ENCODE measurements around the gene KLK8. TPM values are rescaled to one million over a fixed set of nuclear protein-coding genes. Genes with fewer than 3 reads are reported as not detected.

Gene KLK8
- polyA plus RNA-seq, 3 donors, result 1.8 to 2.8 (median 2.8) TPM

DNA sequence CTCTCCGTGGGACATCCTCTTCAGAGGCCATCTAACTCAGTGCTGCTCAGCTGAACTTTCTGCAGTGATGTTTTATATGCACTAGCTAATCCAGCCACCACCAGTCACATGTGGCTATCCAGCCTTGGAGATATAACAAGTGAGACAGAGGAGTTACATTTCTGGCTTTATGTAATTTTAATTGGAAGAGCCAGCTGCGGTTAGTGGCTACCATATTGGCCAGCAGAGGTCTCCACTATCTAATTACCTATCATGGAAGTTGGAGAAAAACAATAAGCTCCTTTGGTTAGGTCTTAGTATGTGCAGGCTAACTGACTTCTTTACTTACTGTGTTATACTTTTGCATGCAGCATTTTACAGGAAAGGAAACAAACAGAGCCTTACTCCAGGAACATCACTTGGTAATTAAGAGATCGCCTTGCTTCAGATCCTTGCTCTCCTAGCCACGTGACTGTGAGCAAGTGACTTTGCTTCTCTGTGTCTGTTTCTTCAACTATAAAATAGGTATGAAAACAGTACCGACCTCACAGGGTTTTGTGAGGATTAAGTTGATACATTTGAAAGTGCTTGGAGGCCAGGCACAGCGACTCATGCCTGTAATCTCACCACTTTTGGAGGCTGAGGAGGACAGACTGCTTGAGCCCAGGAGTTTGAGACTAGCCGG, 19.7 kb upstream of the KLK8 start:
- no peak for DNase-seq

DNA sequence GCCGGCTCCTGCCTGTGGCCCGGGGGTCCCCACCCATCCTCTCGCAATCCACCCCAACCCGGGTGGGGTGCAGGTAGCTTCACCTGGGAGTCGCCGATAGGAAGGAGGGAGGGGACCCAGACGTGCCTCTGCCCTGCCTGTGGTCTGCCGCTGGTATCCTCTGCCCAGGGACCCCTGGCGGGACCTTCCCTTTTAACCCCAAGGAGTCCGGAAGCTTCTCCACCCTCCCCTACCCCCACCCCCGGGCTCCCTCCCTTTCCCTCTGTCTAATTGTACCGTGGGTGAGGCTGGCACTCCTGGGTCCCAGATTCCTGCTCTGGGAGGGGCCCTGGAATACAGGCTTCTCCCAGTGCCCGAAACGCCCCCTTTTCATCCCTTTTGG, 18.1 kb upstream of the KLK8 start, which contains the start of gene KLK10:
KLK10 (minus strand) TSS at position 166 of the 382 bp plus-strand sequence. CDS start 579 bp downstream, outside the sequence.
- no peak for DNase-seq

DNA sequence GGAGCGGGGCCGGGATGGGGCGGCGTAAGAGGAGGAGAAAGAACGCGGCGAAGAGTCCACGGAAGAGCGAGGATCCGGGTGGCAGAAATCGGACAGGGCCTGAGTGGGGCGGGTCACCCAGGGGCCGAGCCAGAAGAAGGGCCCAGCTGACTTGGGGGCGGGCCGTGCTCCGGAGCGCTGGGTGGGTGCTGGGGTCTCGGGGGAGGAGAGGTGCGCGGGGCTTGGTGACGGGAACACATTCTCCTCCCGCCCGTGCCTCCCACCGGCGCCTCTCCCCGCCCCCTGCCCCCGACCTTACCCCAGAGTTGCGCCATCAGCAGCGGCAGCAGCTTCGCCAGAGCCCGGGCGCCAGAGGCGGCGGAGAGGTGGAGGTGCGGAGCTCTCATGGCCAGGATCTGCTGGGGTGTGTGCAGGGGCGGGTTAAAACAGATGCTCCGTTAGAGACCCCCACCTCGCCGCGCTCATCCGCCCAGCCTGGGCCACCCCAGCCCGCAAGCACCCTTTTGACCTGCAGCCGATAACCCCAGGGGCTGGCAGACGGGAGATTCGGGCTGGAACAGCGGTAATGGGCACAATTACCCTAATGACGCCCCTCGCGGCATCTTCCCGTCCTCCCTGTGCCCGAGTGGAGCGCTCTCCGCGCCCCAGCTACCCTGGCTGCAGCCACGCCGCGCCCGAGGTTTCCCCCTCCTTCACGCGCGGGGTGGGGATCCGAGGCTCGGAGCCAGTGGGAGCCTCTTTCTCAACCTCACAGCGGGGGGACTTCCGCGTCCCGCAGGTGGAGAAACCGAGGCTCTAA, 17.5 kb upstream of the KLK8 start:
- no peak for DNase-seq

- DNase-seq, result no peak
Measured at GRCh38 chr19:51016798-51017683, 15.6 kb upstream of the KLK8 start.

- no peak for DNase-seq
Measured at GRCh38 chr19:51015691-51016267, 14.4 kb upstream of the KLK8 start.

GRCh38 chr19:51014242-51014641, 12.8 kb upstream of the KLK8 start:
- no peak for DNase-seq

GRCh38 chr19:51012661-51013190, 11.3 kb upstream of the KLK8 start:
- DNase-seq, result no peak

GRCh38 chr19:51010066-51010795, 8.8 kb upstream of the KLK8 start:
- no peak for DNase-seq

- no peak for DNase-seq
Measured at GRCh38 chr19:51009061-51009891, 7.9 kb upstream of the KLK8 start.

DNA sequence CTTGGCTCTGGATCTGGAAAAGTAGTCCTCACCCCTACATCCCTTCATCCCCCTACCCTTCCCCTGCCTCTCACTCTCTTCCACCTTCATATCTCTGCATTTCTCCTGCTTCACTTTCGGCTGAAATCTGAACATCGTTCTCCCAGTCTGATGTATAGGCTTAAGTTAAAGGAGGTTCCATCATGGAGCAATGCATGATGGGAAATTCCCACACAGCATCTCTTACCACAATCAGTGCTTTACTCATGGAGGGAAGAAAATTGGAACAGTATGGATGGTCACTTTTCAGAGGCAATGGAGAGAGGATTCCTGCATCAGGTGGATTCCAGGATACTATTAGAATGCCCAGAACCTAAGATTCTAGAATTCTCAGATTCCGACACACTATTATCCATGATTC, 6.1 kb upstream of the KLK8 start:
- DNase-seq, result no peak

DNA sequence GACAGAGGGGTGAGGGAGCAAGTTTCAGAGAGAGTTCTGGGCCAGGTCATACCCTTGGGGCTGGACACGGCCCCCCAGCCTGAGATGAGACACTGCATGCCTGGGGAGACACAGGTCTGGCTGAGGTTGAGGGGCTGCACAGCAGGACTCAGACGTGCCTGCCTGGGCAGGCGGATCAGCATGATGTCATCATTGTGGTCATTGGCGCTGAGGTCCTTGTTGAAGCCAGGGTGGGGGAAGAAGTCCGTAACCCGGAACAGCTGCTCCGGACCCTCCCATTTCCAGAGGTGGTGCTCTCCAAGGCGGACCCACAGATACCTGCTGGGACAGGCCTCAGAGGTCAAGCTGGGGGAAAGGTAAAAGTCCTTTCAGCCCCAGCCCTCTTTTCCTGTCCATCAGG, 5.0 kb upstream of the KLK8 start:
- DNase-seq, result no peak

DNA sequence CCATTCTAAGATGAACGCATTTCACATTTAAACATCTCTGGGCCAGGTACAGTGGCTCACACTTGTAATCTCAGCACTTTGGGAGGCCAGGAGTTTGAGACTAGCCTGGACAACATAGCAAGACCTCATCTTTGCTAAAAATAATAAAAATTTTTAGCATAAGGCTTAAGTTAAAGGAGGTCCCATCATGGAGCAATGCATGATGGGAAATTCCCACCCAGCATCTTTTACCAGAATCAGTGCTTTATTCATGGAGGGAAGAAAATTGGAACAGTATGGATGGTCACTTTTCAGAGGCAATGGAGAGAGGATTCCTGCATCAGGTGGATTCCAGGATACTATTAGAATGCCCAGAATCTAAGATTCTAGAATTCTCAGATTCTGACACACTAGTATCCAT, 3.8 kb upstream of the KLK8 start:
- no peak for DNase-seq

DNA sequence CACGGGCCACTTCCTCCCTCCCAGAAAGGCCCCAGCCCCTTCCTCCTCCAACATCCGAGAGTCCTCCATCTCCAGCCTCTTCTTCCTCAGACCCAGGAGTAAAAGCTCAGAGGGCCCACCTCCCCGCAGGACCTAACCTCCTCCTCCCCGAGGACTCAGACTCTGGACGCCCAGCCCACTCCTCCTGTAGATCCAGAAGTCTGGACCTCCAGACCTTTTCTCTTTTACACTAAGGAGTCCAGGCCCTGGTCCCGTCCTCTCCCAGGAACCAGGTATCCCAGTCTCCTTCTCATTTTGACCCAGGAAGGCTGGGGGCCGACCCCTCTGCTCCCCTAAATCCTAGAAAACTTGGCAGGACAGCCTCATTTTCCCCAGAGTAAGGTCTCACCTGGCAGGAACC, 1.9 kb upstream of the KLK8 start:
- no peak for DNase-seq

GRCh38 chr19:51002542-51003311, 1.3 kb upstream of the KLK8 start:
- DNase-seq, result peak; percentile 54

DNA sequence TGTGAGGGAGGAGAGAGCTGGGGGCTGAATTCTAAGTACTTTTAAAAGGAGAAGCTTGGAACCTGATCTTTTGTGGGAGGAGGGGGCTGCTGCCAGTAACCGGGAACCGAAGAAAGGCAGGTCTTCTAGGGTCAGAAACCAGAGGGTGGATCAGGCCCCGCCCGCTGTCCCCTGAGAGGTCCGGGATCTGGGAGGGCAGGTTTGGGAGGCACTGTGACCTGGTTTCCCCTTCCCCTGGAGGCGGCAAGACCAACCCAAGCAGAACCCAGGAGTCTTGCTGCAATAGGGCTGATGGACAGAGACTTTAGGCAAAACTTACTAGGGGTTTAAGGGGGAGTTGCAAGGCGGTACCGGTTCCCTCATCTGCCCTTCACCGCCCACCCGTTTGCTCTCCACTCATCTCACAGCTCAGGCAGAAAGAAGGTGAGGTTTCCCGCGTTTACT, 707 bp upstream of the KLK8 start:
- peak; percentile 71 for DNase-seq

DNA sequence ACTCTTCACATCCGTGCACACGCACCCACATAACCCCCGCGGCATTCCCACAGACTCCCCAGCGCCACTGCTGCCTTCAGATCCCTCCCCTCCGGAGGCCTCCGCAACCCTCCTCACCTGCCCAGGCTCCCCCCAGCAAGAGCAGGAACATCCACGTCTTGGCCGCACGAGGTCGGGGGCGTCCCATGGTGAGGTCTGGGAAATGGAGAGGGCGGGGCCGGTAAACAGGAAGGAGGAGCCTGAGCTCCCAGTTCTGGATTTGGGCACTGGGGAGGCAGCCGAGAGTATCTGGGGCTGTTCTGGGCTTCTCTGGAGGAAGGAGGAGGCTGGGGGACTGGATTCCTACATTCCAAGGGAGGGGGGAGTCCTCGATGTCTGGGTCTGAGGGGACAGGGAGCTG, 423 bp downstream of the KLK8 start:
- DNase-seq, result no peak

GRCh38 chr19:51000426-51000825, 978 bp downstream of the KLK8 start:
- no peak for DNase-seq

DNA sequence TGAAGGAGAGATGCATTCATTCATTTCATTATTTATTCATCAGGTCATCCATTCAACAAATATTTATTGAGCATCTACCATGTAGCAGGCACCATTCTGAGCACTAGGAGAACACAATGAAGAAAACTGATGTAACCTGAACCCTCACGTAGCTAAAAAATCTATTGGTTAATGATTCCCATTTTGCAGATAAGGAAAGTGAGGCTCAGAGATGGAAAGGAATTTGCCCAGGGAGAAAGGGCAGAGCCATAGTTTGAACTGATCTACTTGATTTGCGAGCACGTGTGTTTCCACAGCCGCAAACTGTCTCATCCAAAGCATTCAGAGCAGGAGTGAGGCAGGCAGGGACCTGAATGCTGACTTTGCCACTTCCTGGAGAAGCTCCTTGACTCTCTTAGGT, 2.7 kb downstream of the KLK8 start:
- no peak for DNase-seq

- no peak for DNase-seq
Measured at GRCh38 chr19:50998061-50998460, 3.3 kb downstream of the KLK8 start.

Data from renal pelvis (tissue), 4 donors.